Memory B cell (primary cell): ENCODE data around the gene SH3GL3.

Experiments used
- ATAC-seq: fragments of 150-1000 bp; cut with Tn5 transposase; 2 replicates; pipeline ENCODE4 v1.10.0; 2021; ENCODE audit warnings: low read depth, mild to moderate bottlenecking, moderate library complexity
- DNase-seq, 2 donors: peaks; one replicate each; pipeline ENCODE4 v3.0.0; 2022; ENCODE audit warnings: low spot score in 2 of 2
- H3K27ac Mint-ChIP-seq: one replicate; pipeline ENCODE4 v1.8.0; 2022; ENCODE audit warnings: mild to moderate bottlenecking, moderate library complexity, mixed read lengths
- H3K27me3 Mint-ChIP-seq: one replicate; pipeline ENCODE4 v1.8.0; 2022; ENCODE audit warnings: mixed read lengths
- H3K36me3 Mint-ChIP-seq: one replicate; pipeline ENCODE4 v1.8.0; 2022; ENCODE audit warnings: mild to moderate bottlenecking, mixed read lengths
- H3K4me1 Mint-ChIP-seq: one replicate; pipeline ENCODE4 v1.8.0; 2022; ENCODE audit warnings: mixed read lengths
- H3K4me3 Mint-ChIP-seq: one replicate; pipeline ENCODE4 v1.8.0; 2022; ENCODE audit warnings: mild to moderate bottlenecking, moderate library complexity, mixed read lengths
- H3K9me3 Mint-ChIP-seq: one replicate; pipeline ENCODE4 v1.8.0; 2022; ENCODE audit warnings: mixed read lengths

Gene SH3GL3

GRCh38 chr15:83503595-83504364, 56.6 kb downstream of the SH3GL3 start:
- ATAC-seq (no peak), DNase-seq (no peak)
- Mint-ChIP-seq H3K4me1 (no peaks in the 10 kb centered on the region), H3K36me3 (no peaks in the 10 kb centered on the region), H3K9me3 (peaks cover 3% of the 10 kb centered on the region), H3K27me3 (no peaks in the 10 kb centered on the region), H3K27ac (no peak overlapping the region), H3K4me3 (no peak overlapping the region)

- Mint-ChIP-seq H3K4me3 (no peak overlapping the region), H3K36me3 (no peaks in the 10 kb centered on the region), H3K27me3 (no peaks in the 10 kb centered on the region), H3K27ac (no peak overlapping the region), H3K4me1 (no peaks in the 10 kb centered on the region), H3K9me3 (peaks cover 2% of the 10 kb centered on the region)
- DNase-seq (no peak), ATAC-seq (no peak)
Measured at GRCh38 chr15:83504365-83504764, 57.2 kb downstream of the SH3GL3 start.

GRCh38 chr15:83510001-83510400, 62.9 kb downstream of the SH3GL3 start:
- DNase-seq (no peak), ATAC-seq (no peak)
- H3K4me1 Mint-ChIP-seq, result no peaks in the 10 kb centered on the region
- H3K27me3 Mint-ChIP-seq, result peaks cover 2% of the 10 kb centered on the region
- no peaks in the 10 kb centered on the region for H3K36me3 Mint-ChIP-seq
- no peak overlapping the region for H3K4me3 Mint-ChIP-seq
- H3K27ac Mint-ChIP-seq, result no peak overlapping the region
- no peaks in the 10 kb centered on the region for H3K9me3 Mint-ChIP-seq

GRCh38 chr15:83512459-83512858, 65.3 kb downstream of the SH3GL3 start:
- Mint-ChIP-seq H3K9me3 (no peaks in the 10 kb centered on the region), H3K27ac (no peak overlapping the region), H3K36me3 (no peaks in the 10 kb centered on the region), H3K4me3 (no peak overlapping the region), H3K4me1 (no peaks in the 10 kb centered on the region), H3K27me3 (peaks cover 2% of the 10 kb centered on the region)
- ATAC-seq (no peak), DNase-seq (no peak)

- peaks cover 2% of the 10 kb centered on the region for H3K9me3 Mint-ChIP-seq
- H3K4me1 Mint-ChIP-seq, result no peaks in the 10 kb centered on the region
- ATAC-seq (no peak), DNase-seq (no peak)
- no peak overlapping the region for H3K27ac Mint-ChIP-seq
- H3K4me3 Mint-ChIP-seq, result no peak overlapping the region
- no peaks in the 10 kb centered on the region for H3K36me3 Mint-ChIP-seq
- peaks cover 3% of the 10 kb centered on the region for H3K27me3 Mint-ChIP-seq
Measured at GRCh38 chr15:83514584-83514983, 67.4 kb downstream of the SH3GL3 start.

GRCh38 chr15:83515164-83515563, 68.0 kb downstream of the SH3GL3 start:
- H3K36me3 Mint-ChIP-seq, result no peaks in the 10 kb centered on the region
- ATAC-seq (no peak), DNase-seq (no peak)
- H3K27me3 Mint-ChIP-seq, result peaks cover 3% of the 10 kb centered on the region
- peaks cover 2% of the 10 kb centered on the region for H3K9me3 Mint-ChIP-seq
- no peaks in the 10 kb centered on the region for H3K4me1 Mint-ChIP-seq
- H3K27ac Mint-ChIP-seq, result no peak overlapping the region
- H3K4me3 Mint-ChIP-seq, result no peak overlapping the region

GRCh38 chr15:83516935-83517334, 69.8 kb downstream of the SH3GL3 start:
- DNase-seq (no peak), ATAC-seq (no peak)

GRCh38 chr15:83526319-83526718, 79.2 kb downstream of the SH3GL3 start:
- H3K27ac Mint-ChIP-seq, result no peak overlapping the region
- H3K27me3 Mint-ChIP-seq, result peaks cover 4% of the 10 kb centered on the region
- ATAC-seq (no peak), DNase-seq (no peak)
- H3K36me3 Mint-ChIP-seq, result no peaks in the 10 kb centered on the region
- H3K4me1 Mint-ChIP-seq, result no peaks in the 10 kb centered on the region
- H3K4me3 Mint-ChIP-seq, result no peak overlapping the region
- peaks cover 12% of the 10 kb centered on the region for H3K9me3 Mint-ChIP-seq

More at GRCh38 chr15:83516935-83517334, 69.8 kb downstream of the SH3GL3 start:
- peaks cover 6% of the 10 kb centered on the region for H3K27me3 Mint-ChIP-seq
- H3K36me3 Mint-ChIP-seq, result no peaks in the 10 kb centered on the region
- no peaks in the 10 kb centered on the region for H3K4me1 Mint-ChIP-seq
- no peak overlapping the region for H3K27ac Mint-ChIP-seq
- H3K4me3 Mint-ChIP-seq, result no peak overlapping the region
- H3K9me3 Mint-ChIP-seq, result peaks cover 2% of the 10 kb centered on the region

GRCh38 chr15:83533410-83533962, 86.3 kb downstream of the SH3GL3 start:
- Mint-ChIP-seq H3K27me3 (no peaks in the 10 kb centered on the region), H3K4me1 (no peaks in the 10 kb centered on the region), H3K4me3 (no peak overlapping the region), H3K27ac (no peak overlapping the region), H3K36me3 (no peaks in the 10 kb centered on the region), H3K9me3 (peaks cover 4% of the 10 kb centered on the region)
- ATAC-seq (no peak), DNase-seq (no peak)

GRCh38 chr15:83537606-83538005, 90.5 kb downstream of the SH3GL3 start:
- Mint-ChIP-seq H3K4me1 (no peaks in the 10 kb centered on the region), H3K27me3 (no peaks in the 10 kb centered on the region), H3K4me3 (no peak overlapping the region), H3K9me3 (peaks cover 4% of the 10 kb centered on the region), H3K27ac (no peak overlapping the region), H3K36me3 (no peaks in the 10 kb centered on the region)
- ATAC-seq (no peak), DNase-seq (no peak)

GRCh38 chr15:83538682-83539081, 91.5 kb downstream of the SH3GL3 start:
- ATAC-seq (no peak), DNase-seq (no peak)
- peaks cover 9% of the 10 kb centered on the region for H3K9me3 Mint-ChIP-seq
- no peak overlapping the region for H3K27ac Mint-ChIP-seq
- no peak overlapping the region for H3K4me3 Mint-ChIP-seq
- no peaks in the 10 kb centered on the region for H3K4me1 Mint-ChIP-seq
- H3K27me3 Mint-ChIP-seq, result no peaks in the 10 kb centered on the region
- no peaks in the 10 kb centered on the region for H3K36me3 Mint-ChIP-seq

- DNase-seq, result no peak
- Mint-ChIP-seq H3K9me3 (peaks cover 11% of the 10 kb centered on the region), H3K27ac (no peak overlapping the region), H3K4me1 (no peaks in the 10 kb centered on the region), H3K27me3 (peaks cover 2% of the 10 kb centered on the region), H3K36me3 (no peaks in the 10 kb centered on the region), H3K4me3 (no peak overlapping the region)
- no peak for ATAC-seq
Measured at GRCh38 chr15:83545804-83546511, 98.8 kb downstream of the SH3GL3 start.

- no peak for ATAC-seq
- Mint-ChIP-seq H3K4me1 (no peaks in the 10 kb centered on the region), H3K36me3 (no peaks in the 10 kb centered on the region), H3K27ac (no peak overlapping the region), H3K9me3 (peaks cover 11% of the 10 kb centered on the region), H3K27me3 (peaks cover 2% of the 10 kb centered on the region), H3K4me3 (no peak overlapping the region)
- DNase-seq, result no peak
Measured at GRCh38 chr15:83546512-83546888, 99.4 kb downstream of the SH3GL3 start.

GRCh38 chr15:83547168-83547567, 100.0 kb downstream of the SH3GL3 start:
- no peak for DNase-seq
- H3K36me3 Mint-ChIP-seq, result no peaks in the 10 kb centered on the region
- no peaks in the 10 kb centered on the region for H3K4me1 Mint-ChIP-seq
- H3K4me3 Mint-ChIP-seq, result no peak overlapping the region
- H3K27ac Mint-ChIP-seq, result no peak overlapping the region
- H3K9me3 Mint-ChIP-seq, result peaks cover 11% of the 10 kb centered on the region
- no peak for ATAC-seq
- H3K27me3 Mint-ChIP-seq, result peaks cover 4% of the 10 kb centered on the region
